HL-60 (cell line): ENCODE measurements around the gene ORAI3.

Source experiments
- CTCF ChIP-seq: IDR thresholded peaks from one replicate; pipeline ENCODE4 v1.5.1; 2011; ENCODE audit warnings: low read length, control low read depth, inconsistent platforms; ENCODE audit not compliant: insufficient read depth
- POLR2AphosphoS5 ChIP-seq: IDR thresholded peaks from 2 replicates; pipeline ENCODE4 v1.6.1; 2012; ENCODE audit warnings: low read depth
- REST ChIP-seq: IDR thresholded peaks from 2 replicates; pipeline ENCODE4 v1.6.1; 2012; ENCODE audit warnings: low read depth; ENCODE audit not compliant: insufficient replicate concordance

DNA sequence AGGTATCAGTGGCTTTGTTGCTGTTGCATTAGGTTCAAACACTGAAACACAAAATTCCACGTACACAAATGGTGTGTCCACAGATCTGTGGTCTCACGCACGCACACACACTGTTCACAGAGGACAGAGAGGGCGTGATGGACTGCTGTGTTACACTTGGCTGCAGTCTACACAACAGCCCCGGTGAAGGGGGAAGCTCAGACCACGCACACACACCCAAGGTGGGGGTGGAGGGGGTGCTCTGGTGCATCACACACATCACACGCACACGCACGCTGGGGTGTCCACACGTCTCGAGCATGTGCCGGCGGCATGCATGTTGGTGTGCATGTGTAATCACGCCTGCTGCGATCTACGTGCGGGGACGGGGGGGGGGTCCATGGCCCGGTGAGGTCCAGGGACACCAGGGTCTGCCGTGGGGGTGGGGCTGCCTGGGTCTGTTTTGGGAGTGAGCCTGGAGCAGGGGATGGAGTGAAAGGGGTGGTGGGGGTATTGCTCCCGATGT, 43.5 kb downstream of the ORAI3 start:
- TF ChIP-seq CTCF (no peak), POLR2AphosphoS5 (no peak), REST (no peak)
